WTC11 (cell line): ENCODE results near the gene ALG14. TPM values are rescaled to one million over a fixed set of nuclear protein-coding genes. Genes with fewer than 3 reads are reported as not detected.

Source experiments
- ATAC-seq: fragments of 200-7000 bp; cut with Tn5 transposase; 2 replicates; pipeline ENCODE4 v1.10.0; 2021; ENCODE audit warnings: mild to moderate bottlenecking, moderate library complexity
- CTCF ChIA-PET: fragments of 300-600 bp; sonication (Branson Sonifier 250); formaldehyde crosslinking; loops from one replicate; lab custom pipeline; 2021; ENCODE audit warnings: antibody characterized with exemption; lab: Charles Lee
- POLR2A ChIA-PET: fragments of 350-600 bp; sonication (Branson Sonifier 250); formaldehyde crosslinking; loops from one replicate; lab custom pipeline; 2021; ENCODE audit warnings: antibody characterized with exemption; lab: Charles Lee
- DNase-seq: peaks from one replicate; pipeline ENCODE4 v3.0.0; 2021; ENCODE audit warnings: low spot score
- H3K27ac Mint-ChIP-seq: 2 replicates; pipeline ENCODE4 v1.8.0; 2021; ENCODE audit warnings: mixed read lengths
- H3K27me3 Mint-ChIP-seq: 2 replicates; pipeline ENCODE4 v1.8.0; 2021; ENCODE audit warnings: low read depth, mild to moderate bottlenecking, moderate library complexity, mixed read lengths
- H3K36me3 Mint-ChIP-seq: 2 replicates; pipeline ENCODE4 v1.8.0; 2021; ENCODE audit warnings: mixed read lengths
- H3K4me1 Mint-ChIP-seq: 2 replicates; pipeline ENCODE4 v1.8.0; 2022; ENCODE audit warnings: mixed read lengths
- H3K4me3 Mint-ChIP-seq: 2 replicates; pipeline ENCODE4 v1.8.0; 2021; ENCODE audit warnings: mild to moderate bottlenecking, moderate library complexity, mixed read lengths
- H3K9me3 Mint-ChIP-seq: 2 replicates; pipeline ENCODE4 v1.8.0; 2021; ENCODE audit warnings: mixed read lengths
- ETV6 ChIP-seq: sonication (generic); formaldehyde crosslinking; IDR thresholded peaks from 2 replicates; pipeline ENCODE4 v1.8.1; 2022; ENCODE audit warnings: mild to moderate bottlenecking, missing genetic modification reagents
- FOXK1 ChIP-seq: sonication (generic); formaldehyde crosslinking; IDR thresholded peaks from 2 replicates; pipeline ENCODE4 v1.8.0; 2022; ENCODE audit warnings: mild to moderate bottlenecking, moderate library complexity, missing genetic modification reagents
- GRHL2 ChIP-seq: fragments of 250-450 bp; sonication (Bioruptor Pico); IDR thresholded peaks from 2 replicates; pipeline ENCODE4 v1.8.0; 2022; ENCODE audit warnings: mild to moderate bottlenecking, moderate library complexity; ENCODE audit not compliant: insufficient replicate concordance, severe bottlenecking
- HMGA2 ChIP-seq: fragments of 250-450 bp; sonication (Bioruptor Pico); IDR thresholded peaks from 2 replicates; pipeline ENCODE4 v1.4.0; 2021; ENCODE audit warnings: mild to moderate bottlenecking, moderate library complexity
- IRF2 ChIP-seq: sonication (generic); formaldehyde crosslinking; IDR thresholded peaks from 2 replicates; pipeline ENCODE4 v1.8.0; 2022; ENCODE audit warnings: low read depth, missing genetic modification reagents, borderline replicate concordance
- MXD4 ChIP-seq: fragments of 250-450 bp; sonication (Bioruptor Pico); IDR thresholded peaks from 2 replicates; pipeline ENCODE4 v1.8.0; 2021; ENCODE audit warnings: mild to moderate bottlenecking, moderate library complexity, borderline replicate concordance
- OVOL2 ChIP-seq: fragments of 250-450 bp; sonication (Bioruptor Pico); IDR thresholded peaks from 2 replicates; pipeline ENCODE4 v1.9.0; 2021; ENCODE audit warnings: mild to moderate bottlenecking, borderline replicate concordance
- SMAD3 ChIP-seq: sonication (generic); formaldehyde crosslinking; IDR thresholded peaks from 2 replicates; pipeline ENCODE4 v1.8.0; 2022; ENCODE audit warnings: missing genetic modification reagents, mild to moderate bottlenecking, borderline replicate concordance
- SOX15 ChIP-seq: fragments of 250-450 bp; sonication (Bioruptor Pico); IDR thresholded peaks from 2 replicates; pipeline ENCODE4 v1.9.0; 2021; ENCODE audit warnings: mild to moderate bottlenecking
- SP1 ChIP-seq: sonication (generic); formaldehyde crosslinking; conservative IDR thresholded peaks from 2 replicates; pipeline ENCODE4 v1.8.1; 2022; ENCODE audit warnings: missing genetic modification reagents
- total RNA-seq: library from RNA; stranded (reverse); gene quantifications from 3 replicates; pipeline ENCODE4 v1.2.3, GENCODE V29; 2021
- TF ChIP-seq, protein P1 (sequence below): sonication (generic); formaldehyde crosslinking; IDR thresholded peaks from 2 replicates; pipeline ENCODE4 v1.8.0; 2022; ENCODE audit warnings: mild to moderate bottlenecking, missing genetic modification reagents
- TF ChIP-seq, protein P2 (sequence below): fragments of 250-450 bp; sonication (Bioruptor Pico); IDR thresholded peaks from 2 replicates; pipeline ENCODE4 v1.8.0; 2021; ENCODE audit warnings: mild to moderate bottlenecking
- TF ChIP-seq, protein P3 (sequence below): sonication (generic); formaldehyde crosslinking; IDR thresholded peaks from 2 replicates; pipeline ENCODE4 v1.8.1; 2022; ENCODE audit warnings: mild to moderate bottlenecking, moderate library complexity, missing genetic modification reagents
- TF ChIP-seq, protein P4 (sequence below): sonication (generic); formaldehyde crosslinking; IDR thresholded peaks from 2 replicates; pipeline ENCODE4 v1.8.0; 2022; ENCODE audit warnings: mild to moderate bottlenecking, missing genetic modification reagents
- TF ChIP-seq, protein P5 (sequence below): sonication (generic); formaldehyde crosslinking; IDR thresholded peaks from 2 replicates; pipeline ENCODE4 v1.8.1; 2022; ENCODE audit warnings: low read depth, mild to moderate bottlenecking, moderate library complexity, missing genetic modification reagents, borderline replicate concordance
- TF ChIP-seq, protein P6 (sequence below): sonication (generic); formaldehyde crosslinking; conservative IDR thresholded peaks from 2 replicates; pipeline ENCODE4 v1.8.1; 2023; ENCODE audit warnings: mild to moderate bottlenecking, low read depth, missing genetic modification reagents, moderate library complexity
- TF ChIP-seq, protein P7 (sequence below): fragments of 250-450 bp; sonication (Bioruptor Pico); IDR thresholded peaks from 2 replicates; pipeline ENCODE4 v1.9.0; 2021; ENCODE audit warnings: moderate library complexity, mild to moderate bottlenecking, inconsistent platforms, borderline replicate concordance
- TF ChIP-seq, protein P8 (sequence below): sonication (generic); formaldehyde crosslinking; IDR thresholded peaks from 2 replicates; pipeline ENCODE4 v1.8.1; 2023; ENCODE audit warnings: mild to moderate bottlenecking, missing genetic modification reagents, moderate library complexity

Gene ALG14
- total RNA-seq, 1 experiment from 2014 or later = 2.3 TPM

DNA sequence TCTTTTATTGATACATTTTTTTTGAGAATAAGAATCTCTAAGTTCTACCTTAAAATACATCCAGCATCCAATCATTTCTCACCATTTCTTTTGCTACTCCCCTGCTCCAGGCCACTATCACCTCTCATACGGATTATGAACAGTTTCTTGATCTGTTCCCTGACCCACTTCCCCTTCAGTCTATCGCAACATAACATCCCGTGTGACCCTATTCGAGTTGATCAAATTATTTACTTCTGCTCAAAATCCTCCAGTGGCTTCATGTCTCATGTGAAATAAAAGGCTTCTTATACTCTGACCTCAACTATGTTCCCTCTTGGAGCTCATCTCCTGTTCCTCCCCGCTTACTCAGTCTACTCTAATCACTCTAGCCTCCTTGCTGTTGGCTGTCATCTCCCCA, 5.2 kb downstream of the ALG14 start:
- peaks cover 7% of the 10 kb centered on the region for H3K4me1 Mint-ChIP-seq
- no peaks in the 10 kb centered on the region for H3K27me3 Mint-ChIP-seq
- no peaks in the 10 kb centered on the region for H3K9me3 Mint-ChIP-seq
- no peak for DNase-seq
- CTCF ChIA-PET = interaction anchor here (2.2 kb wide), 1 partner anchor 24 kb away, joined by 8 read pairs; no protein-coding TSS in a partner anchor
- TF ChIP-seq, protein P1, sequence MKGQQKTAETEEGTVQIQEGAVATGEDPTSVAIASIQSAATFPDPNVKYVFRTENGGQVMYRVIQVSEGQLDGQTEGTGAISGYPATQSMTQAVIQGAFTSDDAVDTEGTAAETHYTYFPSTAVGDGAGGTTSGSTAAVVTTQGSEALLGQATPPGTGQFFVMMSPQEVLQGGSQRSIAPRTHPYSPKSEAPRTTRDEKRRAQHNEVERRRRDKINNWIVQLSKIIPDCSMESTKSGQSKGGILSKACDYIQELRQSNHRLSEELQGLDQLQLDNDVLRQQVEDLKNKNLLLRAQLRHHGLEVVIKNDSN = no peak
- TF ChIP-seq, protein P2, sequence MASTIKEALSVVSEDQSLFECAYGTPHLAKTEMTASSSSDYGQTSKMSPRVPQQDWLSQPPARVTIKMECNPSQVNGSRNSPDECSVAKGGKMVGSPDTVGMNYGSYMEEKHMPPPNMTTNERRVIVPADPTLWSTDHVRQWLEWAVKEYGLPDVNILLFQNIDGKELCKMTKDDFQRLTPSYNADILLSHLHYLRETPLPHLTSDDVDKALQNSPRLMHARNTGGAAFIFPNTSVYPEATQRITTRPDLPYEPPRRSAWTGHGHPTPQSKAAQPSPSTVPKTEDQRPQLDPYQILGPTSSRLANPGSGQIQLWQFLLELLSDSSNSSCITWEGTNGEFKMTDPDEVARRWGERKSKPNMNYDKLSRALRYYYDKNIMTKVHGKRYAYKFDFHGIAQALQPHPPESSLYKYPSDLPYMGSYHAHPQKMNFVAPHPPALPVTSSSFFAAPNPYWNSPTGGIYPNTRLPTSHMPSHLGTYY (CRISPR knock-in tag) = no peak
- TF ChIP-seq ETV6 (CRISPR knock-in tag) (no peak), SP1 (CRISPR knock-in tag) (no peak), IRF2 (CRISPR knock-in tag) (no peak), SMAD3 (no peak), HMGA2 (no peak), FOXK1 (no peak), SOX15 (CRISPR knock-in tag) (no peak), GRHL2 (CRISPR knock-in tag) (no peak), MXD4 (no peak), OVOL2 (CRISPR knock-in tag) (no peak)
- TF ChIP-seq, protein P3, sequence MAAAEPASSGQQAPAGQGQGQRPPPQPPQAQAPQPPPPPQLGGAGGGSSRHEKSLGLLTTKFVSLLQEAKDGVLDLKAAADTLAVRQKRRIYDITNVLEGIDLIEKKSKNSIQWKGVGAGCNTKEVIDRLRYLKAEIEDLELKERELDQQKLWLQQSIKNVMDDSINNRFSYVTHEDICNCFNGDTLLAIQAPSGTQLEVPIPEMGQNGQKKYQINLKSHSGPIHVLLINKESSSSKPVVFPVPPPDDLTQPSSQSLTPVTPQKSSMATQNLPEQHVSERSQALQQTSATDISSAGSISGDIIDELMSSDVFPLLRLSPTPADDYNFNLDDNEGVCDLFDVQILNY (CRISPR knock-in tag) = no peak
- TF ChIP-seq, protein P4, sequence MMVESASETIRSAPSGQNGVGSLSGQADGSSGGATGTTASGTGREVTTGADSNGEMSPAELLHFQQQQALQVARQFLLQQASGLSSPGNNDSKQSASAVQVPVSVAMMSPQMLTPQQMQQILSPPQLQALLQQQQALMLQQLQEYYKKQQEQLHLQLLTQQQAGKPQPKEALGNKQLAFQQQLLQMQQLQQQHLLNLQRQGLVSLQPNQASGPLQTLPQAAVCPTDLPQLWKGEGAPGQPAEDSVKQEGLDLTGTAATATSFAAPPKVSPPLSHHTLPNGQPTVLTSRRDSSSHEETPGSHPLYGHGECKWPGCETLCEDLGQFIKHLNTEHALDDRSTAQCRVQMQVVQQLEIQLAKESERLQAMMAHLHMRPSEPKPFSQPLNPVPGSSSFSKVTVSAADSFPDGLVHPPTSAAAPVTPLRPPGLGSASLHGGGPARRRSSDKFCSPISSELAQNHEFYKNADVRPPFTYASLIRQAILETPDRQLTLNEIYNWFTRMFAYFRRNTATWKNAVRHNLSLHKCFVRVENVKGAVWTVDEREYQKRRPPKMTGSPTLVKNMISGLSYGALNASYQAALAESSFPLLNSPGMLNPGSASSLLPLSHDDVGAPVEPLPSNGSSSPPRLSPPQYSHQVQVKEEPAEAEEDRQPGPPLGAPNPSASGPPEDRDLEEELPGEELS (CRISPR knock-in tag) = no peak
- TF ChIP-seq, protein P5, sequence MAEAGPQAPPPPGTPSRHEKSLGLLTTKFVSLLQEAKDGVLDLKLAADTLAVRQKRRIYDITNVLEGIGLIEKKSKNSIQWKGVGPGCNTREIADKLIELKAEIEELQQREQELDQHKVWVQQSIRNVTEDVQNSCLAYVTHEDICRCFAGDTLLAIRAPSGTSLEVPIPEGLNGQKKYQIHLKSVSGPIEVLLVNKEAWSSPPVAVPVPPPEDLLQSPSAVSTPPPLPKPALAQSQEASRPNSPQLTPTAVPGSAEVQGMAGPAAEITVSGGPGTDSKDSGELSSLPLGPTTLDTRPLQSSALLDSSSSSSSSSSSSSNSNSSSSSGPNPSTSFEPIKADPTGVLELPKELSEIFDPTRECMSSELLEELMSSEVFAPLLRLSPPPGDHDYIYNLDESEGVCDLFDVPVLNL (CRISPR knock-in tag) = no peak
- TF ChIP-seq, protein P6, sequence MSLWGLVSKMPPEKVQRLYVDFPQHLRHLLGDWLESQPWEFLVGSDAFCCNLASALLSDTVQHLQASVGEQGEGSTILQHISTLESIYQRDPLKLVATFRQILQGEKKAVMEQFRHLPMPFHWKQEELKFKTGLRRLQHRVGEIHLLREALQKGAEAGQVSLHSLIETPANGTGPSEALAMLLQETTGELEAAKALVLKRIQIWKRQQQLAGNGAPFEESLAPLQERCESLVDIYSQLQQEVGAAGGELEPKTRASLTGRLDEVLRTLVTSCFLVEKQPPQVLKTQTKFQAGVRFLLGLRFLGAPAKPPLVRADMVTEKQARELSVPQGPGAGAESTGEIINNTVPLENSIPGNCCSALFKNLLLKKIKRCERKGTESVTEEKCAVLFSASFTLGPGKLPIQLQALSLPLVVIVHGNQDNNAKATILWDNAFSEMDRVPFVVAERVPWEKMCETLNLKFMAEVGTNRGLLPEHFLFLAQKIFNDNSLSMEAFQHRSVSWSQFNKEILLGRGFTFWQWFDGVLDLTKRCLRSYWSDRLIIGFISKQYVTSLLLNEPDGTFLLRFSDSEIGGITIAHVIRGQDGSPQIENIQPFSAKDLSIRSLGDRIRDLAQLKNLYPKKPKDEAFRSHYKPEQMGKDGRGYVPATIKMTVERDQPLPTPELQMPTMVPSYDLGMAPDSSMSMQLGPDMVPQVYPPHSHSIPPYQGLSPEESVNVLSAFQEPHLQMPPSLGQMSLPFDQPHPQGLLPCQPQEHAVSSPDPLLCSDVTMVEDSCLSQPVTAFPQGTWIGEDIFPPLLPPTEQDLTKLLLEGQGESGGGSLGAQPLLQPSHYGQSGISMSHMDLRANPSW = no peak
- TF ChIP-seq, protein P7, sequence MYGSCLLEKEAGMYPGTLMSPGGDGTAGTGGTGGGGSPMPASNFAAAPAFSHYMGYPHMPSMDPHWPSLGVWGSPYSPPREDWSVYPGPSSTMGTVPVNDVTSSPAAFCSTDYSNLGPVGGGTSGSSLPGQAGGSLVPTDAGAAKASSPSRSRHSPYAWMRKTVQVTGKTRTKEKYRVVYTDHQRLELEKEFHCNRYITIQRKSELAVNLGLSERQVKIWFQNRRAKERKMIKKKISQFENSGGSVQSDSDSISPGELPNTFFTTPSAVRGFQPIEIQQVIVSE = no peak
- TF ChIP-seq, protein P8, sequence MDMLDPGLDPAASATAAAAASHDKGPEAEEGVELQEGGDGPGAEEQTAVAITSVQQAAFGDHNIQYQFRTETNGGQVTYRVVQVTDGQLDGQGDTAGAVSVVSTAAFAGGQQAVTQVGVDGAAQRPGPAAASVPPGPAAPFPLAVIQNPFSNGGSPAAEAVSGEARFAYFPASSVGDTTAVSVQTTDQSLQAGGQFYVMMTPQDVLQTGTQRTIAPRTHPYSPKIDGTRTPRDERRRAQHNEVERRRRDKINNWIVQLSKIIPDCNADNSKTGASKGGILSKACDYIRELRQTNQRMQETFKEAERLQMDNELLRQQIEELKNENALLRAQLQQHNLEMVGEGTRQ (CRISPR knock-in tag) = no peak
- ATAC-seq = no peak
- H3K27ac Mint-ChIP-seq = no peak overlapping the region
- no peak overlapping the region for H3K4me3 Mint-ChIP-seq
- POLR2A ChIA-PET = no interaction called here
- H3K36me3 Mint-ChIP-seq = no peaks in the 10 kb centered on the region
